GM10248 (cell line): ENCODE data around the gene NFKB1.

Experiments used
- CTCF ChIA-PET: fragments of 300-600 bp; sonication (Branson Sonifier 250); formaldehyde crosslinking; extraction: SDS; loops from one replicate; lab custom pipeline; 2021; ENCODE audit warnings: antibody characterized with exemption; lab: Yijun Ruan, JAX
- POLR2A ChIA-PET: fragments of 350-650 bp; sonication (Branson Sonifier 250); formaldehyde crosslinking; extraction: SDS; loops from one replicate; lab custom pipeline; 2020; ENCODE audit warnings: antibody characterized with exemption; lab: Yijun Ruan, JAX
- DNase-seq: peaks from one replicate; pipeline ENCODE4 v3.0.0; 2012; ENCODE audit errors: extremely low spot score
- CTCF ChIP-seq: IDR thresholded peaks from 2 replicates; pipeline ENCODE4 v1.5.1; 2012; ENCODE audit warnings: mild to moderate bottlenecking, low read depth; ENCODE audit errors: extremely low read depth, missing control alignments, control extremely low read depth

NFKB1 gene

GRCh38 chr4:102578819-102579218 lies 77.7 kb downstream of the NFKB1 start:
- DNase-seq: no peak
- POLR2A ChIA-PET: no interaction called here
- no peak for TF ChIP-seq CTCF
- CTCF ChIA-PET: interaction anchor here (0.7 to 3.1 kb wide), 10 partner anchors 11 to 513 kb away, joined by 3 to 19 read pairs (median 4); no protein-coding TSS in a partner anchor

- POLR2A ChIA-PET: no interaction called here
- TF ChIP-seq CTCF: no peak
- no peak for DNase-seq
- CTCF ChIA-PET: interaction anchor here (0.9 to 3.1 kb wide), 5 partner anchors 12 to 513 kb away, joined by 3 to 19 read pairs (median 5); no protein-coding TSS in a partner anchor
Observed at GRCh38 chr4:102579794-102580462, 78.8 kb downstream of the NFKB1 start.

- ChIA-PET POLR2A (no interaction called here), CTCF (interaction anchor here (0.9 to 3.1 kb wide), 6 partner anchors 13 to 512 kb away, joined by 3 to 19 read pairs (median 4); no protein-coding TSS in a partner anchor)
- DNase-seq: no peak
- no peak for TF ChIP-seq CTCF
Observed at GRCh38 chr4:102580463-102580842, 79.3 kb downstream of the NFKB1 start.

- TF ChIP-seq CTCF: no peak
- no peak for DNase-seq
- ChIA-PET POLR2A (no interaction called here), CTCF (interaction anchor here (1.2 kb wide), 1 partner anchor 507 kb away, joined by 3 read pairs; no protein-coding TSS in a partner anchor)
Observed at GRCh38 chr4:102584091-102584490, 82.9 kb downstream of the NFKB1 start.

GRCh38 chr4:102585329-102585728 lies 84.2 kb downstream of the NFKB1 start:
- ChIA-PET CTCF (interaction anchor here (1.2 to 2.7 kb wide), 8 partner anchors 8 to 506 kb away, joined by 3 to 12 read pairs (median 4); no protein-coding TSS in a partner anchor), POLR2A (no interaction called here)
- DNase-seq: peak; percentile 17
- TF ChIP-seq CTCF: no peak

- DNase-seq: peak; percentile 31
- TF ChIP-seq CTCF: no peak
- CTCF ChIA-PET: interaction anchor here (1.0 to 2.7 kb wide), 11 partner anchors 8 to 125 kb away, joined by 3 to 12 read pairs (median 3); no protein-coding TSS in a partner anchor
- POLR2A ChIA-PET: no interaction called here
Observed at GRCh38 chr4:102586002-102586643, 85.0 kb downstream of the NFKB1 start.
